ENCODE results near the gene PMPCA.

Gene PMPCA

GRCh38 chr9:136454026-136454796 is 43.8 kb downstream of the PMPCA start:
- Histone ChIP-seq H3K36me3 (ENCODE audit: low read length) (peaks cover 2% of the 10 kb centered on the region; the same call in 1 of the 2 replicates), H2AFZ (ENCODE audit: low read depth, low read length, severe bottlenecking) (no peak overlapping the region), H3K27me3 (ENCODE audit: low read length) (no peaks in the 10 kb centered on the region), H3K9ac (ENCODE audit: low read length) (no peak overlapping the region), H3K27ac (ENCODE audit: low read depth, low read length) (no peak overlapping the region), H3K4me3 (ENCODE audit: insufficient read depth, low read length, poor library complexity, severe bottlenecking) (no peak overlapping the region), H3K4me2 (ENCODE audit: low read depth, low read length, poor library complexity, severe bottlenecking) (no peak overlapping the region), H3K79me2 (ENCODE audit: insufficient read depth, low read length) (no peaks in the 10 kb centered on the region), H3K9me3 (ENCODE audit: insufficient read depth, low read length) (no peaks in the 10 kb centered on the region), H3K9me2 (replicated peaks; ENCODE audit: insufficient read depth, low read length) (no peaks in the 10 kb centered on the region), H3F3A (ENCODE audit: insufficient read depth) (no peaks in the 10 kb centered on the region), H4K20me1 (ENCODE audit: low read depth, low read length) (no peaks in the 10 kb centered on the region)
- TF ChIP-seq EZH2phosphoT487 (conservative IDR thresholded peaks at IDR 0.05; ENCODE audit: low read length) (no peak), CTCF (IDR thresholded peaks at IDR 0.05; ENCODE audit: insufficient read depth, low read length, poor library complexity, severe bottlenecking) (no peak)

GRCh38 chr9:136455043-136456002 is 44.9 kb downstream of the PMPCA start:
- TF ChIP-seq CTCF (IDR thresholded peaks at IDR 0.05; ENCODE audit: insufficient read depth, low read length, poor library complexity, severe bottlenecking) (no peak), EZH2phosphoT487 (conservative IDR thresholded peaks at IDR 0.05; ENCODE audit: low read length) (no peak)
- Histone ChIP-seq H3K4me3 (ENCODE audit: insufficient read depth, low read length, poor library complexity, severe bottlenecking) (no peak overlapping the region), H4K20me1 (ENCODE audit: low read depth, low read length) (no peaks in the 10 kb centered on the region), H3K9ac (ENCODE audit: low read length) (no peak overlapping the region), H3K79me2 (ENCODE audit: insufficient read depth, low read length) (no peaks in the 10 kb centered on the region), H3K36me3 (ENCODE audit: low read length) (peaks cover 2% of the 10 kb centered on the region; the same call in 1 of the 2 replicates), H3K27me3 (ENCODE audit: low read length) (no peaks in the 10 kb centered on the region), H3F3A (ENCODE audit: insufficient read depth) (no peaks in the 10 kb centered on the region), H2AFZ (ENCODE audit: low read depth, low read length, severe bottlenecking) (no peak overlapping the region), H3K4me2 (ENCODE audit: low read depth, low read length, poor library complexity, severe bottlenecking) (no peak overlapping the region), H3K9me3 (ENCODE audit: insufficient read depth, low read length) (no peaks in the 10 kb centered on the region), H3K27ac (ENCODE audit: low read depth, low read length) (no peak overlapping the region), H3K9me2 (replicated peaks; ENCODE audit: insufficient read depth, low read length) (no peaks in the 10 kb centered on the region)

GRCh38 chr9:136456258-136456657 is 45.8 kb downstream of the PMPCA start:
- Histone ChIP-seq H4K20me1 (ENCODE audit: low read depth, low read length) (no peaks in the 10 kb centered on the region), H3K36me3 (ENCODE audit: low read length) (0 out of 2 replicates have a peak, but pooled peaks cover 2% of the 10 kb centered on the region), H3K9me3 (ENCODE audit: insufficient read depth, low read length) (no peaks in the 10 kb centered on the region), H3K27ac (ENCODE audit: low read depth, low read length) (no peak overlapping the region), H3K9ac (ENCODE audit: low read length) (no peak overlapping the region), H3K4me2 (ENCODE audit: low read depth, low read length, poor library complexity, severe bottlenecking) (no peak overlapping the region), H2AFZ (ENCODE audit: low read depth, low read length, severe bottlenecking) (no peak overlapping the region), H3F3A (ENCODE audit: insufficient read depth) (no peaks in the 10 kb centered on the region), H3K27me3 (ENCODE audit: low read length) (no peaks in the 10 kb centered on the region), H3K79me2 (ENCODE audit: insufficient read depth, low read length) (no peaks in the 10 kb centered on the region), H3K4me3 (ENCODE audit: insufficient read depth, low read length, poor library complexity, severe bottlenecking) (no peak overlapping the region), H3K9me2 (replicated peaks; ENCODE audit: insufficient read depth, low read length) (no peaks in the 10 kb centered on the region)
- TF ChIP-seq EZH2phosphoT487 (conservative IDR thresholded peaks at IDR 0.05; ENCODE audit: low read length) (no peak), CTCF (IDR thresholded peaks at IDR 0.05; ENCODE audit: insufficient read depth, low read length, poor library complexity, severe bottlenecking) (no peak)

Measured in SU-DHL-6 (cell line).